Measurements from ENCODE around the gene SSR1.
A peak's percentile ranks its signal among the peaks of the same experiment; 100 is the strongest.

SSR1 gene

DNA sequence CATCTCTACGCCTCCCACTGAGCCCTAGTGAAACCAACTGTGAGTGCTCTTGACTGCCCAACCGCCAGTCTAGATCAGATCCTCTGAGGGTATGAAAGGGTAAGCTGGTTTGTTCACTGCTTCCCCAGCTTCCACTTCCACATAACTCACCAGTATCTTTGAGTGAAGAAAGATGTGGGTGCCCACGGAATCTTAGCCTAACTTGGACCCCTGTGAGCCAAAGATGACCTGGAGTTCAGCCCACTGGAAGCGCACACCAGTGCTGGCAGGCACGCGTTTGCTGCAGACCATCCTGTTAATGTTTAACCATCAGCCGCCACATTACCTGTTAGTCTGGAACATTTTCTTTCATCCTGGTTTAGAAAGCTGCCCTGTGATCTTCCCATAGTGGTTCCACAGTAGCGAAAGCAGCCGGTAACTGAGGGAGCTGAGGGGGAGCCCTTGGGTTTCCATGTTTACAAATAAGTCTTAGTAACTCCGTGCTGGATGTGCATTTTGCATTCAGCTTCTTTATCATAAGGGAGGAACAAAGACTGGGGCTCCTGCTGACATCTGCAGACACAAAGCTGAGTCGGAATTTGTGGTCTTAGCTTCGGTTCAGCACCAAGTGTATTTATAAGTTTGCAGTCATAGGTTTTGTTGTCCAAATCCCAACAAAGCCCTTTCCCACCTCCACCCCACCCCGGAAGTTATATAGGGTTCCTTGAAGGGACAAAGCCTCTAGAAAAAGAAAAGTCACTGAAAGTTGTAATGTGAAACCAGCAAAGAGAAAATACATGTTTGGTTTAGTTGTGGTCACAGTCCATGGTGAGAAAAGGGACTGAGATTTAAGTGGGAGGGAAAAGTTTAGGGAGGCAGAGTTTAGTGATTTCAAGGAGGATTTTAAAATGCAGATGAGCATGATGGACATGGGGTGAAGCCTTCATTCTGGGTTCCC, 71.0 kb downstream of the SSR1 start:
- no peak for DNase-seq (ENCODE audit: low read depth in 4 of 4, low spot score in 1 of 4)

GRCh38 chr6:7241160-7241559, 71.8 kb downstream of the SSR1 start:
- DNase-seq (ENCODE audit: low read depth in 4 of 4, low spot score in 1 of 4), result no peak

DNA sequence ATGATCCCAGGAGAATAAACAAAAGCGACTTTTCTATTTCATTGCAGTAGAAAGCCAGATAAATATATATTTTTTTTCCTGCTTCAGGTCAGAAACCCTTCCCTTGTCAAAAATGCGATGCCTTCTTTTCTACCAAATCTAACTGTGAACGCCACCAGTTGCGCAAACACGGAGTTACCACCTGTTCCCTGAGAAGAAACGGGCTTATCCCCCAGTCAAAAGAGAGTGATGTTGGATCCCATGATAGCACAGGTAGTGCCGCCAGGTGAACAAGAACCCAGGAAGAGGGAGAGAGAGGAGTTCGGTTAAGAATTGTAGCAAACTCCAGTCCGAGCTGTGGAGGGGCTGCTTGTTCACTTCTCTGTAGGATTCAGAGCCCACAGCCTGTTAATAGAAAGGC, 72.6 kb downstream of the SSR1 start:
- no peak for DNase-seq (ENCODE audit: low read depth in 4 of 4, low spot score in 1 of 4)

DNA sequence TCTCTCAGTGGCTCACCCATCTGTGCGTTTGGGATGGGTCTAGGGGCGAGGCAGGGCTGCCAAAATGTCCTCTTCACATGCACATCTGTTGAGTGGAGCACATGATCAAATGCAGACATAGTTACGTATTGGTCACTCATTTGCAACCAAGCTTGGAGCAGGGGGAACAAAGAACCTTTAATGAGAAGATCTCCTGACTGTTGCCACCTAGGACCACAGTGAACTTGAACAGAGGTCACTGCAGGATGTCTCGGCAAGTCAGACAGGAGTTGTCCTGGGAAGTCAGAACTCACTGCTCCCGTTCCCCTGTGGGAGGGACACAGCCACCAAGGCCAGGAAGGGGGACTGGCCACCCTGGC, 73.4 kb downstream of the SSR1 start:
- no peak for DNase-seq (ENCODE audit: low read depth in 4 of 4, low spot score in 1 of 4)

GRCh38 chr6:7238900-7239589, 74.0 kb downstream of the SSR1 start:
- peak; percentile 35 to 75 (median 64) for DNase-seq (ENCODE audit: low read depth in 4 of 4, low spot score in 1 of 4)

- no peak for DNase-seq (ENCODE audit: low read depth in 4 of 4, low spot score in 1 of 4)
These were observed 74.5 kb downstream of the SSR1 start for GRCh38 chr6:7238526-7238899.

GRCh38 chr6:7237653-7238188, 75.3 kb downstream of the SSR1 start:
- DNase-seq (ENCODE audit: low read depth in 4 of 4, low spot score in 1 of 4), result no peak

- no peak for DNase-seq (ENCODE audit: low read depth in 4 of 4, low spot score in 1 of 4)
These were observed 76.4 kb downstream of the SSR1 start for GRCh38 chr6:7236306-7237209.

GRCh38 chr6:7235712-7236305, 77.2 kb downstream of the SSR1 start:
- DNase-seq (ENCODE audit: low read depth in 4 of 4, low spot score in 1 of 4), result no peak

DNA sequence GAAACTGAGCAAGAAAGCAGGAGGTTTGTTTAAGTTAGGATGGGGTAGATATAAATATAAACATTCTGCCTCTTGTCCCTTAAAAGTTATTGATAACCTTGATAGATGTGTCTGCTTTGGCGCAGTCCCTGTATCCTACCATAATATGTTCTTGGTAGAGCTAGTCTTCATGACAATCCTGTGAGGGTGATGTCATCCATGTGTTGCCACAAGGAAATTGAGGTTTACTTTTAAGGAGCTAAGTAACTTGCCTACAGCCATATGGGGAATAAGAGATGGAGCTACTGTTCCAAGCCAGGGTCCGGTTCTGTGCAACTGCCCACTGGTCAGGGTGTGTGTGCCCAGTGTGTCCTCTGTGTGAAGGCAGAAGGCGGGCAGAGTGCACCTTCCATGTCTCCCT, 78.5 kb downstream of the SSR1 start:
- no peak for DNase-seq (ENCODE audit: low read depth in 4 of 4, low spot score in 1 of 4)

- DNase-seq (ENCODE audit: low read depth in 4 of 4, low spot score in 1 of 4), result no peak
These were observed 80.6 kb downstream of the SSR1 start for GRCh38 chr6:7232351-7232750.

- DNase-seq (ENCODE audit: low read depth in 4 of 4, low spot score in 1 of 4), result no peak
These were observed 81.9 kb downstream of the SSR1 start for GRCh38 chr6:7230956-7231713.

DNA sequence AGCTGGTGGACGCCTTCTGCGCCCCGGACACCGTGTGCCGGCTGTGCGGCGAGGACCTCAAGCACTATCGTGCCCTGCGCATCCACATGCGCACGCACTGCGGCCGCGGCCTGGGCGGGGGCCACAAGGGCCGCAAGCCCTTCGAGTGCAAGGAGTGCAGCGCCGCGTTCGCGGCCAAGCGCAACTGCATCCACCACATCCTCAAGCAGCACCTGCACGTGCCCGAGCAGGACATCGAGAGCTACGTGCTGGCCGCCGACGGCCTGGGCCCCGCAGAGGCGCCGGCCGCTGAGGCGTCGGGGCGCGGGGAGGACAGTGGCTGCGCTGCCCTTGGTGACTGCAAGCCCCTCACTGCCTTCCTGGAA, 82.7 kb downstream of the SSR1 start:
- DNase-seq (ENCODE audit: low read depth in 4 of 4, low spot score in 1 of 4), result no peak

GRCh38 chr6:7229376-7230326, 83.3 kb downstream of the SSR1 start:
- no peak for DNase-seq (ENCODE audit: low read depth in 4 of 4, low spot score in 1 of 4)

- no peak for DNase-seq (ENCODE audit: low read depth in 4 of 4, low spot score in 1 of 4)
These were observed 84.2 kb downstream of the SSR1 start for GRCh38 chr6:7228662-7229375.

GRCh38 chr6:7224731-7225130, 88.3 kb downstream of the SSR1 start:
- no peak for DNase-seq (ENCODE audit: low read depth in 4 of 4, low spot score in 1 of 4)

DNA sequence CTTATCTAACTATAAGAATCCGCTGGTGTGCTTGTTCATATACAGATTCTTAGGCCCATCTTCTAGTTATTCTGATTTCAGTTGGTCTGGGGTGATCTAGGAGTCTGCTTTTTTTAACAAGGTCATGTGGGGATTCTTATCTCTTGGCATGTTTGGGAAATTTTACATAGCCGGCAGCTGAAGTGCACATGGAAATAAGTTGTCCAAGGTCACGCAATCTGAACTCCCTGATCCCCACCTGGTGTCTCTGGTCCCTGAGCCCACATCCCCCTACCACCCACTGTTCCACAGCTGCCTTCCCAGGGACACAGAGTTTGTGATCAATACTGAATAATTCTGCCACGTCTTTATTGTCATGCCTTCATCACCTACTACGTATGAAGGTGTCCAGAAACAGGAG, 90.8 kb downstream of the SSR1 start:
- DNase-seq (ENCODE audit: low read depth in 4 of 4, low spot score in 1 of 4), result no peak

DNA sequence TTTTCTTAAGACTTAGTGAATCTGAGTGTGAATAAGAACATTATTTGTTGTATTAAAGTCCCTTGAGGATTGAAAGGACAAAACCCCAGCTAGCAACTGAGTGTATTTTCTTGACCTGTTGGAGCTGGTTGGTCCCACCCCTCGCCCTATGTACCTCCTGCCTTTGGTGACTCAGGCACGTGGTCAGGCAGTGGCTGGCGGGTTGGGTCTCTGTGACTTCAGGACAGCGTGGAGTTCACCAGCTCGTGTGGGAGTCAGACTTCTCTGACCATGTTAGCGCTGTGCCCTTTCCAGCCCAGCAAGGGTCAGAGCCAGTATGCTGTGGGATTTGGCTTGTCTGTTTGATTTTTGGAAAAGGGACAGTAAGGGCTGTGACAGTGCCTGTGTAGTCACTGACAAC, 93.7 kb downstream of the SSR1 start:
- no peak for DNase-seq (ENCODE audit: low read depth in 4 of 4, low spot score in 1 of 4)
